ENCODE data around the gene PIGB.

DNA sequence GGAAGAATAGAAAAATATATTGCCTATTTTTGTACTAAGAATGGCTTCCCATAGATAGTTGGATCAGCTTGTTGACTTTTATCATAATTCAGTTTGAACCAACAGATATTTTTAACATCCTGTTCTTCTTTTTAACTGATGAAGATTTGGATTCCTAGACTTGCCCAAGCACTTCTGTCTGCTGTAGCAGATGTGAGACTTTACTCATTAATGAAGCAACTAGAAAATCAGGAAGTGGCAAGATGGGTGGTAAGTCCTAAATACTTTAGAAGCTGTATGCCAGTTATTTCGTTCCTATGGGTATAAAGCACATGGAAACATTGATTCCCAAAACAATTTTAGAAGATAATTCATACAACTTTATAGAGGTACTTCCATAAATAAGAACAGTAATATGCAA lies 8.4 kb downstream of the PIGB start:
- no peak for TF ChIP-seq CTCF (IDR thresholded peaks at IDR 0.05; ENCODE audit: control extremely low read depth in 1 of 3, insufficient read depth in 1 of 3, low read depth in 1 of 3, low read length in 3 of 3)
- TF ChIP-seq SIRT6 (IDR thresholded peaks at IDR 0.05; ENCODE audit: low read length) = no peak
- no peak for TF ChIP-seq ZNF274 (IDR thresholded peaks at IDR 0.05; ENCODE audit: borderline replicate concordance, extremely low read depth, low read length)
- no peak for TF ChIP-seq RAD21 (IDR thresholded peaks at IDR 0.05 in 1 of 2, conservative IDR thresholded peaks at IDR 0.05 in 1 of 2; ENCODE audit: low read depth in 2 of 2, low read length in 2 of 2)
- TF ChIP-seq YY1 (IDR thresholded peaks at IDR 0.05; ENCODE audit: low read depth, low read length) = no peak
- no peak for TF ChIP-seq EP300 (IDR thresholded peaks at IDR 0.05; ENCODE audit: borderline replicate concordance in 1 of 2, low read depth in 2 of 2, low read length in 2 of 2)
- no peak for TF ChIP-seq CHD1 (IDR thresholded peaks at IDR 0.05; ENCODE audit: low read depth, low read length)

All from H1 (cell line).